ENCODE data around the gene PLEKHB2. TPM values are rescaled to one million over a fixed set of nuclear protein-coding genes. Genes with fewer than 3 reads are reported as not detected.

Gene PLEKHB2
- total and polyA plus RNA-seq, 10 of the 15 experiments (the other 5 are each of a cell fraction or from before 2014, with no cell fraction given), result 12.3 to 55.6 (median 26.2) TPM

GRCh38 chr2:131105950-131106801 is 1.0 kb downstream of the PLEKHB2 start (continued):
- TF ChIP-seq EP300 (IDR thresholded peaks at IDR 0.05; ENCODE audit: borderline replicate concordance in 1 of 2, control insufficient read depth in 1 of 2, low read depth in 2 of 2, low read length in 2 of 2) (no peak), RBBP5 (conservative IDR thresholded peaks at IDR 0.05) (no peak), CHD1 (IDR thresholded peaks at IDR 0.05; ENCODE audit: low read depth, low read length) (0 out of 2 replicates have a peak, but pooled peaks have one; percentile 59), MYC (IDR thresholded peaks at IDR 0.05; ENCODE audit: insufficient read depth, insufficient read length, insufficient replicate concordance, low read length, severe bottlenecking) (no peak), HDAC2 (IDR thresholded peaks at IDR 0.05) (no peak), ZNF384 (IDR thresholded peaks at IDR 0.05; ENCODE audit: borderline replicate concordance, low read depth, low read length) (no peak), ZSCAN29 (IDR thresholded peaks at IDR 0.05) (peak; percentile 67; the same call in 1 of the 2 replicates), MLLT1 (IDR thresholded peaks at IDR 0.05) (no peak), HDGF (IDR thresholded peaks at IDR 0.05) (no peak), RAD51 (IDR thresholded peaks at IDR 0.05) (peak; percentile 84), TCF3 (IDR thresholded peaks at IDR 0.05; ENCODE audit: borderline replicate concordance, insufficient read depth, low read depth, low read length) (no peak), EGR1 (IDR thresholded peaks at IDR 0.05; ENCODE audit: borderline replicate concordance in 1 of 2, low read depth in 2 of 2, low read length in 2 of 2) (peak in 1 of 2 experiments; percentile 61; a peak in 1 of 3 replicates), CHD4 (IDR thresholded peaks at IDR 0.05) (no peak), BACH1 (IDR thresholded peaks at IDR 0.05; ENCODE audit: borderline replicate concordance) (no peak), YY1 (IDR thresholded peaks at IDR 0.05; ENCODE audit: low read depth, low read length) (no peak), JUNB (IDR thresholded peaks at IDR 0.05) (no peak), ETV6 (conservative IDR thresholded peaks at IDR 0.05 in 1 of 2, IDR thresholded peaks at IDR 0.05 in 1 of 2; ENCODE audit: borderline replicate concordance in 1 of 2, low read depth in 1 of 2) (no peak), PBX3 (IDR thresholded peaks at IDR 0.05; ENCODE audit: insufficient replicate concordance, low read depth, low read length) (no peak), REST (IDR thresholded peaks at IDR 0.05; ENCODE audit: low read depth, low read length) (no peak), BCL11A (IDR thresholded peaks at IDR 0.05; ENCODE audit: low read depth, low read length) (no peak), CREB1 (IDR thresholded peaks at IDR 0.05; ENCODE audit: low read depth) (no peak), RCOR1 (conservative IDR thresholded peaks at IDR 0.05; ENCODE audit: low read depth, low read length) (no peak)

Data from GM12878 (cell line).